GM19455 (cell line): ENCODE measurements around the gene NECAB3.

Experiments
- ATAC-seq: cut with Tn5 transposase; IDR thresholded peaks from one replicate; pipeline ENCODE4 v1.9.1; 2021; ENCODE audit not compliant: unreplicated experiment

The NECAB3 gene

DNA sequence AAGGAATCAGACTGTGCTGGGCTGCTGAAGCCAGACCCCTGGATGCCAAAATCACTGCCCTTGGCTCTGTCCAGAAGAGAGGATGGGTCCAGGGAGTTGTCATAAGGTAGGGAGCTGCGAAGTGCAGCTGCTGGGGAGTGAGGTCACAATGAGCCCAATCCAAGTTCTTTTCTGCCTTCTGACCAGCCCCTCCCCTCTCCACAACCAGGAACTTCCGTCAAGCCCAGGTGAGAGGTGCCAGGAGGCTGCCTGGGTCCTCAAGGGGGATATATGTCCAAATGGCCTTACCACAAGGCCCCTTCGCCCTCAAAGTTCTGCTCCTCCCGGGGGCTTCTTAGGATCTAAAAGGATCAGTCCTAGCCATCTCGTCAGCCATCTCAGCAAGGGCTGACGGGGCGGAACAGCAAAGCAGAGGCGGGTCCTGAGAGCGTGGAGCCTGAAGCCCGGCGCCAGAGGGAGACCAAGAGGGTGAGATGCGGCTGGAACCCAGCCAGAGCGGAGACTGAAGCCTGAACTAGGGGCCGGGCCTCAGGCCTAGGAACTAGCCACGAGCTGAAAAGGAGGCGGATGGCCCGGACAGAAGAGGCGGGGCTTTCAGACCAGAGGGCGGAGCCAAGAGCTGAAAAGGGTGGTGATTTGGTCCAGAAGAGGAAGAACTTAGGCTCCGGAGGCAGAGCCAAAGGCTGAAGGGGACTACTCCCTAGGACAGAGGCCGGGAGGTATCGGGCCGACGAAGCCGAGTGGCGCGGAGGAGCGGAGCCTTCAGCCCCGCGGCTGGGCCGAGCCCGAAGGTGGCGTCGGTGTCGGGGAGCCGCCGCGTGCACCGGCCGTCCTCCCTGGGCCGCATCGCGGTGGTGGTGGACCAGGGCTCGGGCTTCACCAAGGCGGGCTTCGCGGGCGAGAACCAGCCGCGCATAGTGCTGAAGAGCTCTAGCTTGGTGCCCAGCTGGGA lies 7.7 kb downstream of the NECAB3 start, which contains the start of gene ACTL10:
TSS of gene ACTL10 (plus strand) at position 651 of the 952 bp plus-strand sequence. CDS start 555 bp downstream, outside the sequence.
- ATAC-seq = peak; percentile 64

DNA sequence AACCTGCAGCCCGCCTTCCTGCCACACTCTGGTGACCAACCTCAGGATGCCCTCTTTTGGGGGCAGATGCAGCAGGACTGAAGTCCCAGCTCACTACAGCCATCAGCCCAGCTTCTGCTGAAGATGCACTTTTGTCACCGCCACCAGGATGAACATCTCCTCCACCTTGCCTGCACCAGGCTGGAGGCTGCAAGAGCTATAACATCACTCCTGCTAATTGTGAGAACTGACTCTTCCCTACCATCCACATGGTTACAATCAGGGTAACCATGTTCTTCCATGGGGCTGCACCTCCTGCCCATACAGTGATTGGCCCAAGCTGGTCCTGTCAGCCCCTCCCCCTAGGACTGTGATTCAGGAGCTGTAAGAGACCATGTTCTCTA lies 9.5 kb downstream of the NECAB3 start:
- ATAC-seq = no peak

GRCh38 chr20:33664085-33664761 lies 10.0 kb downstream of the NECAB3 start:
- no peak for ATAC-seq

GRCh38 chr20:33663161-33664084 lies 10.8 kb downstream of the NECAB3 start:
- ATAC-seq = no peak

DNA sequence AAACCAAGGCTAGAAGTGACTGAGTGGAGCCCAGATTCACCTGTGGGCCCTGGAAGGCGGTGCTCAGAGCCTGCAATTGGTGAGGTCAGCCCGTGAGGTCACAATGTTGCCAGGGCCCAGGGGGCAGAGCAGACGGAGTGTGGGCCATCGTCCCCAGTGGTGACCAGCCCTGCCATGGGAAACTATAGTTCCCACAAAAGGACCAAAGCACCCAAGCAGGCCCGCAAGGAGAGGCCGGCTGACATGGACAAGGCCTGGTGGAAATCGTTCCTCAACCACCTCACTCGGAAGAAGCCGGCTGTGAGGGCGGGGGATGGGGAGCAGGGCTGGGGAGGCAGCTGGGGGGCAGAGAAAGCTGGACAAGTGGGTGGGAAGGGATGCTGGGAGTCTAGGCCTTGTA lies 12.1 kb downstream of the NECAB3 start, which contains the start of gene C20orf144:
TSS of gene C20orf144 (plus strand) at position 156 of the 400 bp plus-strand sequence. CDS start at position 175, 19 bp downstream.
- no peak for ATAC-seq

DNA sequence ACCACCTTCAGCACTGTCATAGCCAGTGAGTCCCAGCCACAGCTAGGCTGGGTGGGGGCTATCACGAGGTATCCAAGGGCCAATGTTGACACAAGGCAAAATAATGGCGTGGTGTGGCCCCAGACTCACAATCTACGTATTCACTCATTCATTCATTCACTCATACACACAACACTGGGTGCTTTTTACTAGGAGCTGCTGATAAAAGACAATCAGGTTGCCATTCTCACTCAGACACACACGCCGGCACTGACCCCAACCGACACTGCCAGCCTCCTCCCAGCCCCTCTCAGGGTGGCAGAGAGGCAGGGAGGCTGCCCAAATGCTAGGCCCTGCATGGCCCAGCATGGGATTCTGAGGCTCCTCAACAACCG lies 13.6 kb downstream of the NECAB3 start:
- ATAC-seq = no peak

DNA sequence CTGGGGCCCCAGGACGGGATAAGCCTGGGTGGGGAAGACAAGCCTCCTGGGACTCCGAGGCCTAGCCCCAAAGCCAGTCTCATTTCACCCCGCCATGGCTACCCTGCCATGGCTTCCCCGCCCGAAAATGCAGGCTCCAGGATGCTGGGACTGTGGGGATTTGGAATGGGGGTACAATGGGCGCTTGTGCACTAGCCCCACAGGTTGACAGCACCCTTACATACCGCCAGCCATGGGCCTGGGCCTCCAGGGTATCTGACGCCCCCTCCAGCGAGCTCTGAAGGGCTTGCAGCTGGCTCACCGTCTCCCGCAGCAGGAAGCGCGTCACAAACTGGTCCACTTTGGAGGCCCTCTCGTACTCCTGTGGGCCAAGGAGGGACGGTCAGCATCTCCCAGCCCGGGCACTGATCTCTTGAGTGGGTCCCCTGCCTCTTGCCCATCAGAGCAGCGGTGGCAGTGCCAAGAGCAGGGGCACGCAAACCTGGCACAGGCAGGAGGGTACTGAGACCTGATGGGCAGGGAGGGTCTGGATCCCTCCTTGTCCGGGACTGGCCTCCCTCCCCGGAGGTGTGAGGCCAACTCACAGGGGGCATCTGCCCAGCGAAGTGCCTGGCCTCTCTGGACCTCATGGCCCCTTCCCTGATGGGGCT lies 14.1 kb downstream of the NECAB3 start:
- no peak for ATAC-seq

DNA sequence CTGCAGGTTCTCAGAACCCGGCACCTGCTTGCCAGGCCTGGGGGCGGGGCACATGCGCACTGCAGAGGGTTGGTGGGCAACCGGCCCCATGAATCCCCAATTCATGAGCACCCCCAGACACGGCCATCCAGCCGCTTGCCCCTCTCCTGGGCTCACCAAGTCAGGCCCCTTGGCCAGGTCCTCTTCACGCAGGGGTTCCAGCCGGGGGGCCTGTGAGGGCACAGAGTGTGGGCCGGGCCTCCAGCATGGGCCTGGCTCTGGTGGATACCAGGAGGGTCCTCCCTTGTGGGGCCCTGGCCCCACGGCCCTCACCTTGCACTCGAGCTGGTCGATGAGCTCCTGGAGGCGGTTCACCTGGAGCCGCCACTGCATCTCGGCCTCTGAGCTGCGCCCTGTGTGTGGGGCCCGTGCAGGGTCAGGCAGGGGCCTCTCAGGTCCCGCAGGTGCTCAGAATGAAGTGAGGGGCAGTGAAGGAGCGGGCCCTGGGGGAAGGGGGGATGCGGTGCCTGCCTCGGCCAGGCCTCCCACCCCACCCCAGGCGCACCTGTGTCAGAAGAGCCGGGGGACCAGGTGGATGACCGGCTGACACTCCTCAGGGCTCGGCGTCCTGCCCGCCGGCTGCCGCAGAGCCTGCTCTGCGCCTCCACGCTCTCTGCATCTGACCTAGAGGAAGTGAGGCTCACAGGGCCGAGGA lies 14.7 kb downstream of the NECAB3 start:
- ATAC-seq = no peak

DNA sequence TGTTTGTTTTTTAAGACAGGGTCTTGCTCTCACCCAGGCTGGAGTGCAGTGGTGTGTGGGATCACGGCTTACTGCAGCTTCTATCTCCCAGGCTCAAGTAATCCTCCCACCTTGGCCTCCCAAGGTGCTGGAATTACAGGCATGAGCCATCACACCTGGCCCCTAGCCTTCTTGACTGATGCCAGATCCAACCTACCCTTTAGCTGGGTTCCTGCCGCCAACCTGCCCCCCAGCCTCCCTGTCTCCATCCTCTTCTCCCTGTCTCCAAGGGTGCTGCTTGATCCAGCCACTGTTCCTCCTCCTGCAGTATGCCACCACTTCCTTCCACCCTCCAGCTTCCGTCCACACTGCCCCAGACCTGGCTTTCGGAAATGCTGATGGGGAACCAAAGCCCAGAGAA lies 15.3 kb downstream of the NECAB3 start:
- ATAC-seq = no peak

DNA sequence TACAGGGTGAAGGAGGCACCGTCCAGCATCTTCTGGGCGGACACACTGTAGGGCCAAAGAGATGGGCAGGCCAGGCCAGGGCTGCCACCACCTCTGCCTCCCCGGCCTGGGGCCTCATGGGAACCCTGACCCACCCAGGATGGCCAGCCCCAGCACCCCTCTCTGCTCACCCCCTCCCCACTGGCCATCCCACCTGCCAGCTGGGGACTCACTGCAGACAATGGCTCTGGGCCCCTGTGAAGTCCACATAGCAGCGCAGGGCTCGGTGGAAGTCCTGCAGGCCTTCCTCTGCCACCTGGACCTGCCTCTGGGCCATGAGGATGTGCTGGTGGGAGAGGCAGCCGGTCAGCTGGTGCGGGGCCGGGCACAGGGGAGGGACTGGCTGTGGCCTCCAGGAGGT lies 15.7 kb downstream of the NECAB3 start:
- ATAC-seq = no peak

GRCh38 chr20:33657704-33658095 lies 16.5 kb downstream of the NECAB3 start:
- ATAC-seq = no peak

DNA sequence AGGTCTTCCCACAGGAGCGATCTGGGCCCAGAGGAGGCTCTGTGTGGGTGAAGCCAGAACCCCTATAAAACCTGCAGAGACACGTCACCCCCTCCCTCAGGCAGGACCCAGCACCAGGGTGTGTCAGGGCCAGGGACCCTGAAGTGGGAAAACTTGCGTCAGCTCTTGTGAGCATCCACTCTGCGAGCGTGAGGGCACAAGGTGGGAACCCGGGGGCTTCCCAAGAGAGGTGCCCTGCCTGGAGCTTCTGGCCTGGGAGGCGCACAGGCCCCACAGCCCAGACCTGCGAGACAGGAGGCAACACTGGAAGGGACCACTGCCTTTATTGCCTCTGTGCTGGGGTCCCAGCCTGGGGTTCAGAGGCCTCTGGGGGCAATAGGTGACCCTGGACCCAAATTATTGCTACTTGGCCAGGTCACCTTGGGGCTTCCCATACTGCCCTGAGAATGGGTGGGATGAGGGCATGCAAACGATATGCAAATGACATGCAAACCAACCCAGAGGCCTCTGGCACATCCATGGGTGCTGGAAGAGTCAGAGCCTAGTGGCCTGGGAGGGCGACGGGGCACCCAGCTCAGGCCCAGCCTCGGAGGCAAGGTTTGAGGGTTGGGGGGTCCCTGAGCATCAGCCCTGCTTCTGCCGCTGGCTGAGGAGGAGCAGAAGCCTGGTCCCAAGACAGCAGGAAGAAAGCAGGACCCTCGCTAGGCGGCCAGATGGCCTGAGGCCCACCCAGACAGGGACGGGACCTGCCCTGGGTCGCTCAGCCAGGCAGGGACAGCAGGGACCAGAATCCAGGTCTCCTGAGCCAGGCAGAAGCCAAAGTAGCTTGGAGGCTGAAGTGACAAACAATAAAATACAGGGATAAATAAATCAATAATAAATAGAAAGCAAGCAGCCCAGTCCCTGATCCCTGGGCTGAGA lies 17.2 kb downstream of the NECAB3 start:
- no peak for ATAC-seq

- ATAC-seq = no peak
Observed at GRCh38 chr20:33656010-33656782, 18.0 kb downstream of the NECAB3 start.

GRCh38 chr20:33655164-33655563 lies 19.1 kb downstream of the NECAB3 start:
- ATAC-seq = no peak

DNA sequence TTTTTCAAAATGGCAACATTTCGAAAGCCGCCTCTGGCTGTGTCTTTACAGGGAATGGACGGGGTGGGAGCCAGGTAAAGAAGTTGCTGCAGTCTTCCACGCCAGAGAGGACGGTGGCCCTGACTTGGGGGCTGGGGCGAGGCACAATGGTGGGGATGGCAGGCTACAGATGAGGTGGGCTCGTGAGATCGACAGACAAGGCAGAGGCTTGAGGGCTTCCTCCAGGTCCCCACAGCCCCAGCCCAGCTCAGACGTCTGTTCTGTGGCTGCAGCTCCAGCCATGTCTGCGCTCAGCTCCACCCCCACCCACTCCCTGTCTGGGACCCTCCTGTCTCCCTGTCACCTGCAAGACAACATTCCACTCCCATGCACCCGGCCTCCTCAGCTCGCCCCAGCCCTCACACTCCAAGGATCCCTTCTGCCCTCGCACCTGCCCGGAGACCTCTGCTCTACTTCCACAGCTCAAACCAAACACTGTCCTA lies 19.5 kb downstream of the NECAB3 start:
- no peak for ATAC-seq

GRCh38 chr20:33653900-33654596 lies 20.2 kb downstream of the NECAB3 start:
- no peak for ATAC-seq

DNA sequence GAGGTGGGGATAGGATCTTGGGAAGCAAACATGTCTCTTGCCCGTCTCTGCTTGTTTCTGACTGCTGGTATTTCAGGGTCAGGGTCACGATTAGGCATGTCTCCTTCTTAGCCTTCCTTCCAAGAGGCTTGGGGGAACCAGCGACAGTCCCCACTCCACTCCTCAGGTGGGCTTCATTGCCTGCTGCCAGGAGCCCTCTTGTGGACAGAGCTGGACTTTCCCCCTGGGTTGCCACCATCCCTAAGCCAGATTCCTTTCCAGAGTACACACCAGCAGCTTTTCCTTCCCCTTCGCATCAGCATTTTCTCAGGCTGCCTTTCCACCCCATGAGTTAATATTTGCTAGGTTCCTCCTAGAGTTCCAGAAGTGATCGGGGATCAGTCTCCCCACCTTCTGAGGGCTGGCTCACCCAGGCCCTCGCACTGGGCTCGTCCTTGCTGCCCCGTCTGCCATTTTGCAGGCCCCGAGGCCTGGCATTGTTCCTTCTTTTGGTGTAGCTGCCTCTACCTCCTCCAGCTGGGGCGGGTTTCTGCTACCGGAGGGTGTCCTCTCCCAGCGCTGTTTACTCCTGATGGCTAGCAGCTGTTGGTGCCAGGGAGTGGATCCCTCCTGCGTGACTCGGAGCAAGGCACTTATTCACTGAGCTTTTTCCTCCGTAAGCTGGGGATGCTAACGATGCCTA lies 20.9 kb downstream of the NECAB3 start:
- no peak for ATAC-seq
